A673 (cell line): Measurements from ENCODE around the gene ZNF738. TPM values are rescaled to one million over a fixed set of nuclear protein-coding genes. Genes with fewer than 3 reads are reported as not detected.
"Not testable (repeated sequence)": the region's sequence is repeated elsewhere in the genome, so short reads cannot be mapped to it uniquely, and the experiment has no call there.

Source experiments
- Bru-seq: library from RNA; stranded (reverse); fragments of 400-500 nt; gene quantifications from one replicate; lab custom pipeline; 2021; lab: Mats Ljungman, UMichigan
- BruChase-seq, 2 experiments: library from RNA; stranded (reverse); fragments of 400-500 nt; gene quantifications; one replicate each; lab custom pipeline; 2021; lab: Mats Ljungman, UMichigan
- BruUV-seq: library from RNA; stranded (reverse); fragments of 400-500 nt; replicated peaks from 2 replicates; lab custom pipeline; 2021; lab: Mats Ljungman, UMichigan
- CTCF ChIA-PET: fragments of 300-600 bp; sonication (Branson Sonifier 250); formaldehyde crosslinking; loops from one replicate; lab custom pipeline; 2022; ENCODE audit warnings: antibody characterized with exemption; lab: Charles Lee
- POLR2A ChIA-PET: fragments of 300-600 bp; sonication (Branson Sonifier 250); formaldehyde crosslinking; loops from one replicate; lab custom pipeline; 2022; ENCODE audit warnings: antibody characterized with exemption; ENCODE audit not compliant: low non-redundant PET; lab: Charles Lee
- DNase-seq: peaks from one replicate; pipeline ENCODE4 v3.0.0-alpha.2; 2015; ENCODE audit warnings: low spot score
- H3K27ac ChIP-seq: fragments of 200-600 bp; sonication (generic); 2 replicates; pipeline ENCODE4 v1.5.1; 2016; ENCODE audit warnings: mixed run types, low read depth, mild to moderate bottlenecking, mixed read lengths, antibody characterized with exemption, low read length; ENCODE audit not compliant: poor library complexity, severe bottlenecking
- H3K27me3 ChIP-seq: fragments of 200-600 bp; sonication (generic); replicated peaks from 2 replicates; pipeline ENCODE4 v1.6.1; 2017; ENCODE audit warnings: mixed run types, low read depth, mild to moderate bottlenecking, mixed read lengths, antibody characterized with exemption, low read length; ENCODE audit not compliant: insufficient read depth, poor library complexity
- H3K36me3 ChIP-seq: fragments of 200-600 bp; sonication (generic); 2 replicates; pipeline ENCODE4 v1.6.1; 2016; ENCODE audit warnings: mixed run types, mild to moderate bottlenecking, mixed read lengths, antibody characterized with exemption, low read length; ENCODE audit not compliant: insufficient read depth, poor library complexity, severe bottlenecking
- H3K4me1 ChIP-seq: fragments of 200-600 bp; sonication (generic); 2 replicates; pipeline ENCODE4 v1.6.1; 2017; ENCODE audit warnings: mixed run types, mild to moderate bottlenecking, mixed read lengths, antibody characterized with exemption, low read length; ENCODE audit not compliant: insufficient read depth, poor library complexity, severe bottlenecking
- H3K4me3 ChIP-seq: fragments of 200-600 bp; sonication (generic); 2 replicates; pipeline ENCODE4 v1.5.1; 2016; ENCODE audit warnings: low read depth, mixed run types, mild to moderate bottlenecking, mixed read lengths, low read length; ENCODE audit not compliant: poor library complexity, severe bottlenecking
- H3K9me3 ChIP-seq: fragments of 200-600 bp; sonication (generic); 2 replicates; pipeline ENCODE4 v1.6.1; 2016; ENCODE audit warnings: mixed run types, low read depth, mild to moderate bottlenecking, mixed read lengths, antibody characterized with exemption, low read length; ENCODE audit not compliant: poor library complexity, severe bottlenecking
- EZH2 ChIP-seq: fragments of 200-600 bp; sonication (generic); IDR thresholded peaks from 2 replicates; pipeline ENCODE4 v1.6.1; 2017; ENCODE audit warnings: borderline replicate concordance, low read depth, mild to moderate bottlenecking, mixed read lengths, antibody characterized with exemption, low read length; ENCODE audit not compliant: poor library complexity, severe bottlenecking
- intact Hi-C: fragments of 100-400 bp; cut with micrococcal nuclease; formaldehyde crosslinking; loops from one replicate; pipeline ENCODE4 v1.10.0; 2022; ENCODE audit not compliant: unreplicated experiment
- long read RNA-seq: library from polyadenylated mRNA; stranded (forward); transcript quantifications from one replicate; pipeline ENCODE4 v2.0.0, GENCODE V29; 2022
- total RNA-seq: library from RNA; stranded (reverse); gene quantifications from 2 replicates; pipeline ENCODE4 v1.2.3, GENCODE V29; 2021
- TF ChIP-seq, protein P1 (sequence below): fragments of 300-800, 200-600 bp; sonication (generic); conservative IDR thresholded peaks from 2 replicates; pipeline ENCODE4 v1.5.1; 2017; ENCODE audit warnings: low read depth, mild to moderate bottlenecking, antibody characterized with exemption, low read length, moderate library complexity, mixed read lengths

ZNF738 gene
- total RNA-seq (26.3 and 27.2 TPM in 2 replicates), Bru-seq, nascent RNA (percentile 93 among the genes with signal in this experiment), BruChase-seq, experiment 1, labeled RNA remaining after a 2-hour chase (percentile 94 among the genes with signal in this experiment), BruChase-seq, experiment 2, labeled RNA remaining after a 6-hour chase (percentile 79 among the genes with signal in this experiment)
- long read RNA-seq, transcript ZNF738-202 (5 exons, 1,142 nt) = major isoform, 10 of 17 reads
- long read RNA-seq, transcript ZNF738-201 (5 exons, 2,442 nt) = minor isoform, 5 of 17 reads
- long read RNA-seq, partial matches to known transcripts = 0 of 17 reads
- long read RNA-seq, other reads (novel, unspliced or antisense) = 1 of 17 reads

DNA sequence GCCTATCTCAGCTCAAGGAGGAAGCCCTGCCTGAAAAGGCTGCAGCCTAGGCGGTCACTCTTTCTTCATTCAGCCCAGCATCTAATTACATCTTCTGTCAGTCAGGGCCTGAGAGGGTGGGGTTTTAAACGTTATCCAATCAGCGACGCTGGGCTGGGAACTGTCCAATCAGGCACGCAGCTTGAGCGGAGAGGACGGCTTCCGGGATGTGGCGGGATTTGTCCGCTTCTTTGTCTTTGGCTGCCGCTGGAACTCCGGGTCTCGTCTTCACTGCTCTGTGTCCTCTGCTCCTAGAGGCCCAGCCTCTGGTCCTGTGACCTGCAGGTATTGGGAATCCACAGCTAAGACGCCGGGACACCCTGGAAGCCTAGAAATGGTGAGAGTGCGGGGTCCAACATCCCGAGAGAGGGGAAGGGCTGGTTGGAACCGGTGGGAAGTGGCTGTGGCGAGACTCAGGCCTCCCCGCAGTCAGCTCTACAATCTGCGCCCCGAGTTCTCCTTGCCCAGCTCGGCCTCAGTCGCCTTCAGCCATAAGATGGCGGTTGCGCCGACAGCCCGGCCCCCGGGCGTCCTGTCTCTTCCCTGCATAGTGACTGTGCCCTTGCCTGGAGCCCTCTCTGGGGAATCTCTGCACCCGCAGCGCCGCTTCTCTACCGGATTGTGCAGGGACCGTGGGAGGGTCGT, at the start of gene ZNF738:
Gene ZNF738 (plus strand): TSS at position 233 of the 684 bp plus-strand sequence. CDS start 141 bp downstream, at position 374.
- intact Hi-C loops = no loop called here
- H3K4me1 ChIP-seq = no peaks in the 10 kb centered on the region
- H3K27ac ChIP-seq = peak within 1 kb of the TSS; percentile 87
- TF ChIP-seq, protein P1, sequence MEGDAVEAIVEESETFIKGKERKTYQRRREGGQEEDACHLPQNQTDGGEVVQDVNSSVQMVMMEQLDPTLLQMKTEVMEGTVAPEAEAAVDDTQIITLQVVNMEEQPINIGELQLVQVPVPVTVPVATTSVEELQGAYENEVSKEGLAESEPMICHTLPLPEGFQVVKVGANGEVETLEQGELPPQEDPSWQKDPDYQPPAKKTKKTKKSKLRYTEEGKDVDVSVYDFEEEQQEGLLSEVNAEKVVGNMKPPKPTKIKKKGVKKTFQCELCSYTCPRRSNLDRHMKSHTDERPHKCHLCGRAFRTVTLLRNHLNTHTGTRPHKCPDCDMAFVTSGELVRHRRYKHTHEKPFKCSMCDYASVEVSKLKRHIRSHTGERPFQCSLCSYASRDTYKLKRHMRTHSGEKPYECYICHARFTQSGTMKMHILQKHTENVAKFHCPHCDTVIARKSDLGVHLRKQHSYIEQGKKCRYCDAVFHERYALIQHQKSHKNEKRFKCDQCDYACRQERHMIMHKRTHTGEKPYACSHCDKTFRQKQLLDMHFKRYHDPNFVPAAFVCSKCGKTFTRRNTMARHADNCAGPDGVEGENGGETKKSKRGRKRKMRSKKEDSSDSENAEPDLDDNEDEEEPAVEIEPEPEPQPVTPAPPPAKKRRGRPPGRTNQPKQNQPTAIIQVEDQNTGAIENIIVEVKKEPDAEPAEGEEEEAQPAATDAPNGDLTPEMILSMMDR = no peak
- no peak for TF ChIP-seq EZH2
- peak; percentile 97 for DNase-seq
- peaks cover 35% of the 10 kb centered on the region for H3K36me3 ChIP-seq
- TSS peak; percentile 42 for BruUV-seq
- H3K4me3 ChIP-seq = peak within 1 kb of the TSS; percentile 71
- H3K27me3 ChIP-seq = no peaks in the 10 kb centered on the region
- ChIA-PET CTCF (interaction anchor here (1.0 kb wide), 1 partner anchor 30 kb away, joined by 3 read pairs; the partner anchor contains the start of gene ZNF708), POLR2A (no interaction called here)
- peaks cover 31% of the 10 kb centered on the region for H3K9me3 ChIP-seq

DNA sequence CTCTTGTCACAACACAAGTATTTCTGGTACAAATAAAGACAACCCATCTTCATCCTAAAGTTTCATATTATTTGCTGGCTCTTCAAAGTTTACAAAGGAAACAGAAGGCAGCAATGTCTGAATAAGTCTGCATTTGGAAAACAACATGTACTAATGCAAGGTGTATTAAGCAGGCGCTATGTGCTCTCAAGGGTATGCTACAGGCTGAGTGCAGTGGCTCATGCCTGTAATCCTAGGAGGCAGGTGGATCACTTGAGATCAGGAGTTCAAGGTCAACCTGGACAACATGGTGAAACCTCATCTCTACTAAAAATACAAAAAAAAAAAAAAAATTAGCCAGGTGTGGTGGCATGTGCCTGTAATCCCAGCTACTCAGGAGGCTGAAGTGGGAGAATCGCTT, 46.0 kb upstream of the ZNF738 start:
- H3K9me3 ChIP-seq, H3K4me1 ChIP-seq, CTCF ChIA-PET, intact Hi-C loops, BruUV-seq, DNase-seq, H3K27ac ChIP-seq, POLR2A ChIA-PET, H3K27me3 ChIP-seq, H3K4me3 ChIP-seq, H3K36me3 ChIP-seq: not testable (repeated sequence)

DNA sequence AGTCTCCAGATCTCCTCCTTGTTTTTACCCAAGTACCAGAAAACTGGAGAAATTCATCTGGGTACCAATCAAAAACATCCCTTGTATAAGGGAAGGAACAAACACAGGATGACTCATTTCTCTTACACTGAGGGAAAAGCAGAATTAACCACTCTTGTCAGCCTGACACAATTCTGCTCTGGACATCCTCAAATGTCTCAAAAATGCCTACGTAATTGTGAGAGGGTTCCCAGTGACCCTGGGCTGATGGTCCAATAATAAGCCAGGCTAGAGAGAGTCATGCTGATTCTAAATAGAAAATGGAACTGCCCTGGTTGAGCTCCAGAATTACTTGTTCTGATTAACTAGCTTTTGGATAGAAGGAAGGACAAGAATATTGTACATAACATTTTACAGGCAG, 44.1 kb upstream of the ZNF738 start:
- no peak for DNase-seq
- Histone ChIP-seq H3K27ac (no peak overlapping the region), H3K4me1 (no peaks in the 10 kb centered on the region), H3K36me3 (peaks cover 4% of the 10 kb centered on the region), H3K27me3 (no peaks in the 10 kb centered on the region), H3K9me3 (peaks cover 21% of the 10 kb centered on the region), H3K4me3 (no peak overlapping the region)
- ChIA-PET CTCF (no interaction called here), POLR2A (no interaction called here)
- TF ChIP-seq, protein P1 = no peak
- no peak for TF ChIP-seq EZH2
- intact Hi-C loops = no loop called here
- BruUV-seq = no TSS peak
